ACC112 (cell line): ENCODE data around the gene JUND.

Experiments used
- H2AFZ ChIP-seq: fragments of 200-600 bp; sonication (generic); one replicate; pipeline ENCODE4 v1.6.0; 2017; ENCODE audit warnings: antibody characterized with exemption, low read length; ENCODE audit not compliant: unreplicated experiment
- H3K27ac ChIP-seq: fragments of 200-600 bp; sonication (generic); 2 replicates; pipeline ENCODE4 v1.5.1; 2014; ENCODE audit warnings: low read depth, mild to moderate bottlenecking, antibody characterized with exemption, low read length, moderate library complexity
- H3K27me3 ChIP-seq: fragments of 200-600 bp; sonication (generic); 2 replicates; pipeline ENCODE4 v1.6.1; 2014; ENCODE audit warnings: mild to moderate bottlenecking, antibody characterized with exemption, low read length, moderate library complexity, mixed read lengths; ENCODE audit not compliant: insufficient read depth
- H3K36me3 ChIP-seq: fragments of 200-600 bp; sonication (generic); 2 replicates; pipeline ENCODE4 v1.6.1; 2016; ENCODE audit warnings: mild to moderate bottlenecking, antibody characterized with exemption, low read length, moderate library complexity, mixed read lengths; ENCODE audit not compliant: insufficient read depth
- H3K4me1 ChIP-seq: fragments of 200-600 bp; sonication (generic); one replicate; pipeline ENCODE4 v1.6.1; 2016; ENCODE audit warnings: low read length, mixed read lengths; ENCODE audit not compliant: insufficient read depth, unreplicated experiment, control insufficient read depth
- H3K4me3 ChIP-seq: fragments of 200-600 bp; sonication (generic); 2 replicates; pipeline ENCODE4 v1.5.1; 2014; ENCODE audit warnings: mild to moderate bottlenecking, low read depth, low read length
- H3K79me2 ChIP-seq: fragments of 200-600 bp; sonication (generic); one replicate; pipeline ENCODE4 v1.6.0; 2016; ENCODE audit warnings: low read length; ENCODE audit not compliant: control insufficient read depth, unreplicated experiment, insufficient read depth

Gene JUND

GRCh38 chr19:18289471-18290301 is 8.3 kb upstream of the JUND start:
- Histone ChIP-seq H3K36me3 (no peaks in the 10 kb centered on the region), H3K4me1 (peaks cover 11% of the 10 kb centered on the region), H3K27me3 (no peaks in the 10 kb centered on the region), H3K27ac (no peak overlapping the region), H3K79me2 (no peaks in the 10 kb centered on the region), H2AFZ (no peak overlapping the region), H3K4me3 (no peak overlapping the region)

GRCh38 chr19:18287836-18288772 is 6.7 kb upstream of the JUND start:
- Histone ChIP-seq H3K27me3 (no peaks in the 10 kb centered on the region), H2AFZ (no peak overlapping the region), H3K36me3 (no peaks in the 10 kb centered on the region), H3K4me3 (no peak overlapping the region), H3K4me1 (peaks cover 10% of the 10 kb centered on the region), H3K79me2 (no peaks in the 10 kb centered on the region), H3K27ac (no peak overlapping the region)

DNA sequence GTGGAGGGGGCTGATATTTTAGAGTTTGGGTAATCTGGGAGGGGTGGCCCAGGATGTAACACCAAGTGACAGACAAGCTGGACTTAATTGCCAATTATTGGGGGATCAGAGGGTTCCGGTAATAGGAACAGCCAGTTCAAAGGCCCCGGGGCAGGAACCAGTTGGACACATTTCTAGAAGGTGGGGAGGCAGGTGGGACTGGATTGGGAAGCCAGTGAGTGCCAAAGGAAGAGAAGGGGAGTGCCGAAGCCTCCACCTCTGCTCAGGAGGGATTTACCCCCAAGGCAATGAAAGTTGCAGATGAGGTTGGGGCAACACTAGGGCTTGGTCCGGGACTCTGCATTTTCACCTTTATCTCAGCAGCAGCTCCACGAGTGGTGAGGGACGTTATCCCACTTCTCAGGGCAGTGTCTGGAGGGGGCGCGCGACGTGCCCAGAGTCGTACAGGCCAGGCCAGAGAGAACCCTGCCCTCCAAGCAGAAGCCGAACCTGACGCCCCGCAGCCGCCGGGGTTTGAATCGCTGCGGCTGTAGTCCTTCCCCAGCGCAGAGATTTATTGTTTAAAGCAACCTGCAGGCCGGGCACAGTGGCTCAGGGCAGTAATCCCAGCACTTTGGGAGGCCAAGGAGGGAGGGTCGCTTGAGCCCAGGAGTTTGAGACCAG is 5.7 kb upstream of the JUND start:
- no peaks in the 10 kb centered on the region for H3K36me3 ChIP-seq
- H3K27me3 ChIP-seq: no peaks in the 10 kb centered on the region
- no peak overlapping the region for H2AFZ ChIP-seq
- H3K27ac ChIP-seq: no peak overlapping the region
- H3K4me1 ChIP-seq: peaks cover 17% of the 10 kb centered on the region
- no peak overlapping the region for H3K4me3 ChIP-seq
- no peaks in the 10 kb centered on the region for H3K79me2 ChIP-seq

DNA sequence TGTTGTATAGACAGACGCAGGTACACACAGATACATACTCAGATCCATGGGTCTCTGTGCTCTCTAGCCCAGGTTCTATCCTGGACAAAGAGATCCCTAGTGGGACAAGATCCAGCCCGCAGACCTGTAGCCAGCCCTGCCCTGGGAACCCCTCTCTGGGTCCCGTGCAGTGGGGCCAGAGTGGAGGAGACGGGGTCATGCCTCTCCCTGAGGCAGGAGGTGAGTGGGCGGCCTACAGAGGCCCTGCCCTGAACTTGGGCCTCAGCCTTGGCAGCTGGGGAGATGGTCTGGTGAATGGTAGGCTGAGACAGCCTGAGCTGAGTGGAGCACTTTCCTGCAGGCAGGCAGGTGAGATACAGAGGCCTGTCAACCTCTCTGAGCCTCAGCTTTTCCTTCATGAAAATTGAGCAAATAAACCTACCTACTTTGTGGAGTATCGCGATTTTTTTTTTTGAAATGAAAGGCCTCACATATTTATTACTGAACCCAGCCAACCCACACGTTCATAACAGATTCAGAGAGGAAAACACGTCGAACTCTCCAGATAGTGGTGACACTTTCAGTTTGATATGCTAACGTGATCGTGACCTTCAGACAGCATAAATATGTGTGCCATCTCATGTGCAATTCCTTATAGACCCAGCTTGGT is 3.4 kb upstream of the JUND start:
- Histone ChIP-seq H2AFZ (no peak overlapping the region), H3K27me3 (no peaks in the 10 kb centered on the region), H3K27ac (no peak overlapping the region)

DNA sequence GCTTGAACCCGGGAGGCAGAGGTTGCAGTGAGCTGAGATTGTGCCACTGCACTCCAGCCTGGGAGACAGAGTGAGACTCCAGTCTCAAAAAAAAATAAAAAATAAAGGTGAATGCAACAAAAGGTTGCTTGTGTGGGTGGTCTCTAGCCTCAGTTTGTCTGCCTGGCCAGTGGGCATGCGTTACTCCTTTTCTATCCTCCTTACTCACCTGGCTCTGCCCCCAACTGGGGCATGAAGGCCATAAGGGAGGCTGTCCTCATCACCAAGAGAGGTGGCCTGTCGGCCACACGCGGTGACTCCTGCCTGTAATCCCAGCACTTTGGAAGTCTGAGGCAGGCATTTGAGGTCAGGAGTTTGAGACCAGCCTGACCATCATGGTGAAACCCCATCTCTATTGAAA is 1.9 kb upstream of the JUND start:
- Histone ChIP-seq H3K4me1 (peaks cover 18% of the 10 kb centered on the region), H3K36me3 (peaks cover 5% of the 10 kb centered on the region; the same call in 1 of the 2 replicates), H3K27me3 (no peaks in the 10 kb centered on the region), H3K4me3 (no peak overlapping the region), H3K27ac (no peak overlapping the region), H2AFZ (no peak overlapping the region), H3K79me2 (peaks cover 20% of the 10 kb centered on the region)

More for the DNA sequence above, 3.4 kb upstream of the JUND start:
- no peaks in the 10 kb centered on the region for H3K36me3 ChIP-seq
- H3K4me1 ChIP-seq: peaks cover 10% of the 10 kb centered on the region
- H3K79me2 ChIP-seq: peaks cover 11% of the 10 kb centered on the region
- H3K4me3 ChIP-seq: no peak overlapping the region

DNA sequence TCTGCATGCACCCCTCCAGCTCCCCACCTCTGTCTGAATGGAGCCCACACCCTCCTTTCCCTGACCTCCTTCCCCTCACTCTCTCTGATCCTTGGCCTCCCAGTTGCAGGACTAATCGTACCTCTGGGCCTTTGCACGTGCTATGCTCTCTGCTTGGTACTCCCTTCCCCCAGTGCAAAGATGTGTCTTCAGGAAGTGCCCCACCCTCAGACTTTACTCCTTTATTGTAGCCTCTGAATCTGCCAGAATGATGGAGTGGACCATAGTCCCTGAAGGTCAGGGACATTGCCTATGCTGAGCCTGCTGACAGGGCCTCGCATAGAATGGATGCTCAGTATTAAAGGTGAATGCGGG is 1.3 kb upstream of the JUND start:
- peaks cover 5% of the 10 kb centered on the region; the same call in 1 of the 2 replicates for H3K36me3 ChIP-seq
- H3K27ac ChIP-seq: peak overlapping the region; percentile 100
- H3K4me3 ChIP-seq: peak overlapping the region; percentile 76
- H3K4me1 ChIP-seq: peaks cover 18% of the 10 kb centered on the region
- no peak overlapping the region for H2AFZ ChIP-seq
- no peaks in the 10 kb centered on the region for H3K27me3 ChIP-seq
- H3K79me2 ChIP-seq: peaks cover 24% of the 10 kb centered on the region

DNA sequence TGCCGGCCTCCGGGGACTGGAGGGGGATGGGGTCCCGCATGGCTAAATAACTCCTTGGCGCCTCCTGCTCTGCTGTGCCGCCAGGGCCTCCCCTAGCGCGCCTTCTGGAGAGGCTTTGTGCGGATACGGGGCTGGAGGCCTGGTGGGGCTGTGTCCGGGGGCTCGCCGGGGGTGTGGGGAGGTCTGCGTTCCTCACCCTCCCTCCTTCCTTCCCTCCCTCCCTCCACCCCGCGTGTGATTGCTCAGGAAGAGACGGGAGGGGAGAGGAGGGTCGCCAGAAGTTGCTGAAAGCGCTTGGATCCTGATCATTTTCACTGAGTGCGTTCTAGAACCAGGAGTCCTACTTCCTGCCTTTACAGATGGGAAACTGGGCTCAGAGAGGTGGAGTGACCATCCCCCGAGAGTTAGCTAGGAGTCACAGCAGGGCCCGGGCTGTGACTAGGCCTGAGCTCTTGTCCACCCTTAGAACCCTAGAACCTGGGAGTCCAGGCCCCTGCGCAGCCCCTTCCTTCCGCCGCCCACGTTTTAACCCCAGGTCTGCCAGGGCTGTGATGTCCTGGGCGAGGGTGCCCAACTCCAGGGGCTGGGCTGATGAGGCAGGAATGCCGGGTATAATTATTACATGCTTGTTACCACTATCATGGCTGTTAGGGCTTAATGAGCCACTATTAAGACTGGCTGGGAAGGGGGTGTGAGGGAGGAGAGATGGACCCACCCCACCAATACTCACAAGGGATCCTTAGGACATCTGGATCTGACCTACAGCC is 782 bp upstream of the JUND start:
- H3K4me1 ChIP-seq: peaks cover 18% of the 10 kb centered on the region
- H3K27ac ChIP-seq: peak overlapping the region; percentile 100
- peak overlapping the region; percentile 50 for H2AFZ ChIP-seq

GRCh38 chr19:18280247-18281081 is 958 bp downstream of the JUND start:
- H2AFZ ChIP-seq: no peak overlapping the region
- H3K4me1 ChIP-seq: peaks cover 21% of the 10 kb centered on the region
- peak overlapping the region; percentile 99 for H3K4me3 ChIP-seq
- H3K79me2 ChIP-seq: peaks cover 24% of the 10 kb centered on the region
- H3K36me3 ChIP-seq: peaks cover 5% of the 10 kb centered on the region; the same call in 1 of the 2 replicates
- H3K27me3 ChIP-seq: no peaks in the 10 kb centered on the region
- H3K27ac ChIP-seq: peak overlapping the region; percentile 96

More for the DNA sequence above, 782 bp upstream of the JUND start:
- no peaks in the 10 kb centered on the region for H3K27me3 ChIP-seq
- H3K36me3 ChIP-seq: peaks cover 5% of the 10 kb centered on the region; the same call in 1 of the 2 replicates
- peak overlapping the region; percentile 76 for H3K4me3 ChIP-seq
- H3K79me2 ChIP-seq: peaks cover 24% of the 10 kb centered on the region
